Amniotic epithelial cell (primary cell): Measurements from ENCODE around the gene ARG2.
"Not testable (repeated sequence)": the region's sequence is repeated elsewhere in the genome, so short reads cannot be mapped to it uniquely, and the experiment has no call there.

ENCODE experiments used
- DNase-seq: peaks from one replicate; pipeline ENCODE4 v3.0.0-alpha.2; 2010; ENCODE audit warnings: low read depth

Gene ARG2

GRCh38 chr14:67586369-67586768 lies 33.4 kb upstream of the ARG2 start:
- no peak for DNase-seq

GRCh38 chr14:67589204-67589770 lies 30.4 kb upstream of the ARG2 start:
- DNase-seq: no peak

GRCh38 chr14:67593650-67594049 lies 26.1 kb upstream of the ARG2 start:
- DNase-seq: not testable (repeated sequence)

- no peak for DNase-seq
These were observed 24.3 kb upstream of the ARG2 start for GRCh38 chr14:67595392-67595791.

- DNase-seq: peak; percentile 80
These were observed 19.8 kb upstream of the ARG2 start, which contains the start of gene PIGH for GRCh38 chr14:67599698-67600561. Gene PIGH (minus strand): TSS chr14:67600268. CDS start chr14:67600203, 65 bp downstream.

- DNase-seq: not testable (repeated sequence)
These were observed 19.2 kb upstream of the ARG2 start for GRCh38 chr14:67600562-67600974.

- DNase-seq: no peak
These were observed 17.6 kb upstream of the ARG2 start for GRCh38 chr14:67602076-67602475.

GRCh38 chr14:67602995-67603545 lies 16.6 kb upstream of the ARG2 start:
- DNase-seq: peak; percentile 65

- DNase-seq: no peak
These were observed 12.1 kb upstream of the ARG2 start for GRCh38 chr14:67607646-67608045.

GRCh38 chr14:67609642-67610310 lies 9.9 kb upstream of the ARG2 start:
- no peak for DNase-seq

- DNase-seq: no peak
These were observed 9.2 kb upstream of the ARG2 start for GRCh38 chr14:67610491-67610890.

GRCh38 chr14:67618617-67619063 lies 1.1 kb upstream of the ARG2 start:
- peak; percentile 80 for DNase-seq

- DNase-seq: no peak
These were observed 581 bp downstream of the ARG2 start for GRCh38 chr14:67620217-67620785.

- peak; percentile 95 for DNase-seq
These were observed 3.0 kb downstream of the ARG2 start for GRCh38 chr14:67622675-67623074.

GRCh38 chr14:67623114-67623513 lies 3.4 kb downstream of the ARG2 start:
- DNase-seq: peak; percentile 70

GRCh38 chr14:67626131-67626530 lies 6.4 kb downstream of the ARG2 start:
- DNase-seq: not testable (repeated sequence)

- no peak for DNase-seq
These were observed 7.8 kb downstream of the ARG2 start for GRCh38 chr14:67627519-67627918.

GRCh38 chr14:67630186-67630585 lies 10.5 kb downstream of the ARG2 start:
- DNase-seq: no peak

- DNase-seq: no peak
These were observed 11.2 kb downstream of the ARG2 start for GRCh38 chr14:67630938-67631337.

- no peak for DNase-seq
These were observed 13.9 kb downstream of the ARG2 start for GRCh38 chr14:67633451-67634147.

GRCh38 chr14:67636361-67636919 lies 16.7 kb downstream of the ARG2 start:
- DNase-seq: peak; percentile 56
